SIG-M5 treated with dmso at 0.1 percent for 504 hours (cell line): Measurements from ENCODE around the gene TEX101.
A peak's percentile ranks its signal among the peaks of the same experiment; 100 is the strongest.
"Not testable (repeated sequence)": the region's sequence is repeated elsewhere in the genome, so short reads cannot be mapped to it uniquely, and the experiment has no call there.

Experiments
- DNase-seq: peaks from one replicate; lab custom pipeline; 2025; ENCODE audit not compliant: unreplicated experiment; lab: John Stamatoyannopoulos, UW

TEX101 gene

GRCh38 chr19:43416951-43417623 is 2.4 kb downstream of the TEX101 start:
- DNase-seq, result peak; percentile 9

GRCh38 chr19:43420954-43421353 is 6.3 kb downstream of the TEX101 start:
- DNase-seq, result no peak

- DNase-seq, result no peak
These were observed 7.5 kb downstream of the TEX101 start for GRCh38 chr19:43422000-43422688.

- no peak for DNase-seq
These were observed 8.0 kb downstream of the TEX101 start for GRCh38 chr19:43422689-43423066.

- DNase-seq, result no peak
These were observed 9.1 kb downstream of the TEX101 start for GRCh38 chr19:43423779-43424178.

GRCh38 chr19:43425567-43426392 is 11.1 kb downstream of the TEX101 start:
- DNase-seq, result no peak

- DNase-seq, result no peak
These were observed 14.7 kb downstream of the TEX101 start for GRCh38 chr19:43429395-43429794.

GRCh38 chr19:43430142-43430710 is 15.5 kb downstream of the TEX101 start:
- DNase-seq, result no peak

- DNase-seq, result no peak
These were observed 16.3 kb downstream of the TEX101 start for GRCh38 chr19:43430976-43431375.

- DNase-seq, result no peak
These were observed 18.6 kb downstream of the TEX101 start for GRCh38 chr19:43433358-43433673.

- no peak for DNase-seq
These were observed 19.0 kb downstream of the TEX101 start for GRCh38 chr19:43433689-43434088.

GRCh38 chr19:43435775-43436174 is 21.1 kb downstream of the TEX101 start:
- DNase-seq, result no peak

- DNase-seq, result not testable (repeated sequence)
These were observed 22.6 kb downstream of the TEX101 start for GRCh38 chr19:43437284-43437683.

GRCh38 chr19:43437712-43438111 is 23.0 kb downstream of the TEX101 start:
- no peak for DNase-seq

- DNase-seq, result no peak
These were observed 23.8 kb downstream of the TEX101 start for GRCh38 chr19:43438291-43439031.

GRCh38 chr19:43439032-43439708 is 24.5 kb downstream of the TEX101 start:
- peak; percentile 50 for DNase-seq

- no peak for DNase-seq
These were observed 25.0 kb downstream of the TEX101 start for GRCh38 chr19:43439709-43440063.

GRCh38 chr19:43441716-43442115 is 27.0 kb downstream of the TEX101 start:
- no peak for DNase-seq

- not testable (repeated sequence) for DNase-seq
These were observed 29.4 kb downstream of the TEX101 start for GRCh38 chr19:43444091-43444490.

GRCh38 chr19:43444531-43445287 is 30.0 kb downstream of the TEX101 start:
- DNase-seq, result no peak
